Mesothelial cell of epicardium (in vitro differentiated cells): ENCODE results near the gene BEAN1. TPM values are rescaled to one million over a fixed set of nuclear protein-coding genes. Genes with fewer than 3 reads are reported as not detected.

Source experiments
- DNase-seq, 2 experiments: peaks; one replicate each; pipeline ENCODE4 v3.0.0; 2021; ENCODE audit warnings: low spot score in 2 of 2; ENCODE audit not compliant: unreplicated experiment in 2 of 2
- H3K27ac Mint-ChIP-seq: 2 replicates; pipeline ENCODE4 v1.8.0; 2021; ENCODE audit warnings: mixed read lengths
- H3K27me3 Mint-ChIP-seq: 2 replicates; pipeline ENCODE4 v1.8.0; 2021; ENCODE audit warnings: low read depth, mixed read lengths
- H3K36me3 Mint-ChIP-seq: 2 replicates; pipeline ENCODE4 v1.8.0; 2021; ENCODE audit warnings: mixed read lengths
- H3K4me1 Mint-ChIP-seq: 2 replicates; pipeline ENCODE4 v1.8.0; 2021; ENCODE audit warnings: mixed read lengths
- H3K4me3 Mint-ChIP-seq: 2 replicates; pipeline ENCODE4 v1.8.0; 2021; ENCODE audit warnings: mild to moderate bottlenecking, moderate library complexity, mixed read lengths
- H3K9me3 Mint-ChIP-seq: 2 replicates; pipeline ENCODE4 v1.8.0; 2021; ENCODE audit warnings: mixed read lengths
- CTCF ChIP-seq: fragments of 200-600 bp; sonication (generic); IDR thresholded peaks from one replicate; pipeline ENCODE4 v1.5.0; 2021; ENCODE audit warnings: antibody characterized with exemption; ENCODE audit not compliant: unreplicated experiment
- total RNA-seq: library from RNA; stranded (reverse); gene quantifications from 3 replicates; pipeline ENCODE4 v1.2.1, GENCODE V29; 2021

Gene BEAN1, protein sequence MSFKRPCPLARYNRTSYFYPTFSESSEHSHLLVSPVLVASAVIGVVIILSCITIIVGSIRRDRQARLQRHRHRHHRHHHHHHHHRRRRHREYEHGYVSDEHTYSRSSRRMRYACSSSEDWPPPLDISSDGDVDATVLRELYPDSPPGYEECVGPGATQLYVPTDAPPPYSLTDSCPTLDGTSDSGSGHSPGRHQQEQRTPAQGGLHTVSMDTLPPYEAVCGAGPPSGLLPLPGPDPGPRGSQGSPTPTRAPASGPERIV
- total RNA-seq, result 0.82 to 1.1 TPM (median 1.0 TPM) in 3 replicates

DNA sequence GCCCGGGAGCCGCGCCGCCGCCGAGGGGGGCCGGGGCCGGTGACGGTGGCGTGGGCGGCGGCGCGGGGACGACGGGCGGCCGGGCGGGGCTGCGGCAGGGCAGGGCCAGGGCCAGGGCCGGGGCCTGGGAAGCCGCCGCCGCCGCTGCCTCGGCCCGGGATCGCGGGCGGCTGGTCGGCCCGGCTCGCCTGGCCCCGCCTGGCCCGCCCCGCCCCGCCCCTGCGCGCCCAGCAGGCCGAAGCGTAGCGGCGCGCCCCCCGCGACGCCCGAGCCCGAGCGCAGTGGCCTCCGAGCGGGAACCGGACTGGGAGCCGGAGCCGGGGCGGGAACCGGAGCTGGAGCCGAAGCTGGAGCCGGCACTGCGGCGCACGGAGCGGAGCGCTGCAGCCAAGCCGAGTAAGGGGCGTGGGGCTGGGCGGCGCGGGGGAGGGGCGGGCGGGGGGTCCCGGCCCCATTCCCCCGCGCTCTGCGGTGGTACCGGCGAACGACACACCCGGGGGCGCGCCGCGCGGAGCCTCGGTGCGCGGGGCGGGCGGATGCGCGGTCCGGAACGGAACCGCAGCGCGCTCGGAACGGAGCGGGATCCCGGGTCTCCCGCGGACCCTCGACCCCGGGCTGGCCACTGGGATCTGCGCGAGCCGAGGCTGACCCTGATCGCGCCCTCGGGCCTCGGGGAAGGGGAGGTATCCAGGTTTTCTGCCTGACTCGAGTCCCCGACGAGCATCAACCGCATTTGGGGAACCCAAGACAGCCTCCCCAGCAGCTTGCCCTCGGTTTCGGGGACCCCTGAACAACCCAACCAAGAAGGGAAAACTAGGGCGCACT is at the start of gene BEAN1:
BEAN1 (plus strand) TSS at position 260 of the 825 bp plus-strand sequence. CDS start 10,382 bp downstream, outside the sequence.
- Mint-ChIP-seq H3K4me1 (peaks cover 5% of the 10 kb centered on the region), H3K27ac (no peak within 1 kb of the TSS), H3K9me3 (no peaks in the 10 kb centered on the region), H3K36me3 (no peaks in the 10 kb centered on the region), H3K27me3 (peaks cover 90% of the 10 kb centered on the region), H3K4me3 (peak within 1 kb of the TSS; percentile 59)
- TF ChIP-seq CTCF, result no peak
- DNase-seq, result peak in 1 of 2 experiments; percentile 54

DNA sequence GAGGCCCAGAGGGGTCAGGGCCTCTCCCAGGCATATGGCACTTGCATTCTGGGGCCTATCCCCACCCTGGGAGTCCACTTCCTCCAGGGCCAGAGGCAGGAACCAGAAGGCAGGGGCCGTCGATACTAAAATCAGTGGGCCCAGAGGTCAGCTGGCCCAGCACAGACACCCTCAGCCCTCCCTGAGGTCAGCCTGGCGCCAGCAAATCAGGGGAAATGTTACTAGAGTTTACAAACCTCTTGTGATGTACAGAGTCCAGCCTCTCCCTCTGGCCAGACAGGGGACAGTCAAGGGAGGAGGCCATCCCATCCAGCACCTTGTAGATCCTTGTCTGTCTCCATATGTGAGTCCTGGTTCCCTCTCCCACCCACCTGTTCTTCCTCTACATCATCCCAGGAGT is 49.8 kb upstream of the BEAN1 start:
- DNase-seq, result no peak
- Mint-ChIP-seq H3K27ac (no peak overlapping the region), H3K9me3 (peaks cover 13% of the 10 kb centered on the region), H3K4me1 (peaks cover 10% of the 10 kb centered on the region), H3K36me3 (peaks cover 3% of the 10 kb centered on the region), H3K27me3 (no peaks in the 10 kb centered on the region), H3K4me3 (no peak overlapping the region)
- TF ChIP-seq CTCF, result no peak

GRCh38 chr16:66378741-66379570 is 48.1 kb upstream of the BEAN1 start:
- peaks cover 13% of the 10 kb centered on the region for H3K9me3 Mint-ChIP-seq
- H3K27me3 Mint-ChIP-seq, result no peaks in the 10 kb centered on the region
- no peak overlapping the region for H3K4me3 Mint-ChIP-seq
- no peak for DNase-seq
- H3K36me3 Mint-ChIP-seq, result peaks cover 3% of the 10 kb centered on the region
- peaks cover 25% of the 10 kb centered on the region for H3K4me1 Mint-ChIP-seq
- TF ChIP-seq CTCF, result no peak
- no peak overlapping the region for H3K27ac Mint-ChIP-seq

DNA sequence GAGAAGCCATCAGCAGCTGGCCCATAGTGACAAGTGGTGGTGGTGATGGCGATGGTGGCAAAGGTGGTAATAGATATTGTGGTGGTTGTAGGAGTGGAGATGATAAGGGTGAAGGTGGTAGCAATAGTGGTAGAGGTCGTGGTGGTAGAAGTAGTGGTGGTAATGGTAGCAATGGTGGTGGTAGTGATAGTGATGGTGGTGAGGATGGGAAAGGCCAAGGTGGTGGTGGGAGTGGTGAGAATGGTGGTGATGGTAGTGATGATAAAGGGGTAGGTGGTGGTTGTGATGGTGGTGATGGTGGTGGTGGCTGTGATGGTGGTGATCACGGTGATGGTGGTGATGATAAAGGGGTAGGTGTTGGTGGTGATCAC is 47.5 kb upstream of the BEAN1 start:
- H3K4me3 Mint-ChIP-seq, result no peak overlapping the region
- H3K36me3 Mint-ChIP-seq, result peaks cover 3% of the 10 kb centered on the region
- peaks cover 25% of the 10 kb centered on the region for H3K4me1 Mint-ChIP-seq
- no peak for DNase-seq
- TF ChIP-seq CTCF, result no peak
- peaks cover 13% of the 10 kb centered on the region for H3K9me3 Mint-ChIP-seq
- no peaks in the 10 kb centered on the region for H3K27me3 Mint-ChIP-seq
- H3K27ac Mint-ChIP-seq, result no peak overlapping the region

GRCh38 chr16:66380421-66380820 is 46.7 kb upstream of the BEAN1 start:
- no peak overlapping the region for H3K27ac Mint-ChIP-seq
- peaks cover 25% of the 10 kb centered on the region for H3K4me1 Mint-ChIP-seq
- peaks cover 15% of the 10 kb centered on the region for H3K9me3 Mint-ChIP-seq
- no peak for TF ChIP-seq CTCF
- peaks cover 3% of the 10 kb centered on the region for H3K36me3 Mint-ChIP-seq
- H3K4me3 Mint-ChIP-seq, result no peak overlapping the region
- no peaks in the 10 kb centered on the region for H3K27me3 Mint-ChIP-seq
- DNase-seq, result no peak
